Measurements from ENCODE around the gene IPO7. TPM values are rescaled to one million over a fixed set of nuclear protein-coding genes. Genes with fewer than 3 reads are reported as not detected.

Gene IPO7
- total and polyA plus RNA-seq, 2 of the 13 experiments (the other 11 are each of a cell fraction or from before 2014, with no cell fraction given), result 59.4 to 98.4 TPM

DNA sequence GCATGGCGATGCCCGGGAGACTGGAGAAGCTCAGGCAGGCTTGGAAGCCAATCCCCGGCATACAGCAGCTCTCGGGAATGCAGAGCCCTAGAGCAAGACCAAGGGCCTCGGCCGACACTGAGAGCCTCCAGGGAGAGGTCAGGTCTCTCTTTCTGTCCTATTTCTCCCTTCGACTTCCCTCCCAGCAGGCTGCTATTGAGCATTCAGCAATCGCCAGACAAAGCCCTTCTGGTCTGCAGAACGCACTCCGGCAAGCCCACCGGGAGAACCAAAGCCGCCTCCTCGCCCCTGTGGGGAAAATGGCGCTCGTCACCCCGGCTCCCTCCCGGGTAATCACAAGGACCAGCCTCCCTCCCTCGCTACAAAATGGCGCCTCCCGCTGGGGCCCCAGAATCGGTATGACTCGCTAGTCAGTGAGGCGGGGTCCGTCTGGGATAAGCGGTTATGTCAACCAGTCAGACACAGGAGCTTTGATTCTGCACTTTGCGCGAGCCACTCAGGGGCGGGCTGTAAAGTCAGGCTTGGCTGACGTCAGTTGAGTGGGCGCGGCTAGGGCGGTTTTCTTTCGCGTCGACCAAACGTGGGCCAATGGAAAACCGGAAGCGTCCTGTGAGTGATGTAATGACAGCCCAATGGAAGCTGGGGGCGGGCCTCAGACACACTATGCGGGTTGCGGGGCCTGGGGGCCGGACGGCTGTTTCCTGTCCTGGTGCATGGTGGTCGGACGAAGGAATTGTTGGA lies 76.0 kb downstream of the IPO7 start, which contains the start of gene ZNF143 (continued):
- TF ChIP-seq CEBPG (CRISPR knock-in tag; IDR thresholded peaks at IDR 0.05) (no peak), SMYD3 (CRISPR knock-in tag; IDR thresholded peaks at IDR 0.05) (no peak), SMAD1 (CRISPR knock-in tag; IDR thresholded peaks at IDR 0.05; ENCODE audit: borderline replicate concordance, low read depth) (no peak), MNT (IDR thresholded peaks at IDR 0.05) (no peak), ZNF33B (CRISPR knock-in tag; IDR thresholded peaks at IDR 0.05) (no peak), ZNF496 (CRISPR knock-in tag; IDR thresholded peaks at IDR 0.05; ENCODE audit: insufficient replicate concordance) (no peak), MTA3 (CRISPR knock-in tag; IDR thresholded peaks at IDR 0.05) (no peak), ZNF569 (CRISPR knock-in tag; IDR thresholded peaks at IDR 0.05; ENCODE audit: borderline replicate concordance) (no peak), RORA (CRISPR knock-in tag; IDR thresholded peaks at IDR 0.05) (no peak), ETV5 (CRISPR knock-in tag; IDR thresholded peaks at IDR 0.05; ENCODE audit: borderline replicate concordance) (0 out of 2 replicates have a peak, but pooled peaks have one; percentile 14), ZNF746 (CRISPR knock-in tag; IDR thresholded peaks at IDR 0.05) (no peak; the same call in 1 of the 2 replicates), ZBTB42 (CRISPR knock-in tag; IDR thresholded peaks at IDR 0.05) (no peak), HNRNPK (IDR thresholded peaks at IDR 0.05; ENCODE audit: low read depth, low read length, poor library complexity, severe bottlenecking) (no peak), PCBP1 (IDR thresholded peaks at IDR 0.05; ENCODE audit: borderline replicate concordance, low read depth, low read length) (peak; percentile 96), ATRX (CRISPR knock-in tag; IDR thresholded peaks at IDR 0.05; ENCODE audit: borderline replicate concordance) (no peak), FOXJ3 (CRISPR knock-in tag; IDR thresholded peaks at IDR 0.05; ENCODE audit: borderline replicate concordance) (no peak), NFRKB (IDR thresholded peaks at IDR 0.05) (peak; percentile 98), FUBP1 (CRISPR knock-in tag; IDR thresholded peaks at IDR 0.05; ENCODE audit: borderline replicate concordance) (no peak), POLR2A (IDR thresholded peaks at IDR 0.05; ENCODE audit: insufficient read depth in 1 of 2, low read depth in 2 of 2, low read length in 2 of 2) (peak; percentile 81 to 87), GABPB1 (CRISPR knock-in tag; IDR thresholded peaks at IDR 0.05) (peak; percentile 95), IRF2 (CRISPR knock-in tag; IDR thresholded peaks at IDR 0.05) (peak; percentile 68), TBP (CRISPR knock-in tag; IDR thresholded peaks at IDR 0.05) (no peak)
- TF ChIP-seq, protein P1, sequence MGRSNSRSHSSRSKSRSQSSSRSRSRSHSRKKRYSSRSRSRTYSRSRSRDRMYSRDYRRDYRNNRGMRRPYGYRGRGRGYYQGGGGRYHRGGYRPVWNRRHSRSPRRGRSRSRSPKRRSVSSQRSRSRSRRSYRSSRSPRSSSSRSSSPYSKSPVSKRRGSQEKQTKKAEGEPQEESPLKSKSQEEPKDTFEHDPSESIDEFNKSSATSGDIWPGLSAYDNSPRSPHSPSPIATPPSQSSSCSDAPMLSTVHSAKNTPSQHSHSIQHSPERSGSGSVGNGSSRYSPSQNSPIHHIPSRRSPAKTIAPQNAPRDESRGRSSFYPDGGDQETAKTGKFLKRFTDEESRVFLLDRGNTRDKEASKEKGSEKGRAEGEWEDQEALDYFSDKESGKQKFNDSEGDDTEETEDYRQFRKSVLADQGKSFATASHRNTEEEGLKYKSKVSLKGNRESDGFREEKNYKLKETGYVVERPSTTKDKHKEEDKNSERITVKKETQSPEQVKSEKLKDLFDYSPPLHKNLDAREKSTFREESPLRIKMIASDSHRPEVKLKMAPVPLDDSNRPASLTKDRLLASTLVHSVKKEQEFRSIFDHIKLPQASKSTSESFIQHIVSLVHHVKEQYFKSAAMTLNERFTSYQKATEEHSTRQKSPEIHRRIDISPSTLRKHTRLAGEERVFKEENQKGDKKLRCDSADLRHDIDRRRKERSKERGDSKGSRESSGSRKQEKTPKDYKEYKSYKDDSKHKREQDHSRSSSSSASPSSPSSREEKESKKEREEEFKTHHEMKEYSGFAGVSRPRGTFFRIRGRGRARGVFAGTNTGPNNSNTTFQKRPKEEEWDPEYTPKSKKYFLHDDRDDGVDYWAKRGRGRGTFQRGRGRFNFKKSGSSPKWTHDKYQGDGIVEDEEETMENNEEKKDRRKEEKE (IDR thresholded peaks at IDR 0.05), result no peak
- TF ChIP-seq, protein P2, sequence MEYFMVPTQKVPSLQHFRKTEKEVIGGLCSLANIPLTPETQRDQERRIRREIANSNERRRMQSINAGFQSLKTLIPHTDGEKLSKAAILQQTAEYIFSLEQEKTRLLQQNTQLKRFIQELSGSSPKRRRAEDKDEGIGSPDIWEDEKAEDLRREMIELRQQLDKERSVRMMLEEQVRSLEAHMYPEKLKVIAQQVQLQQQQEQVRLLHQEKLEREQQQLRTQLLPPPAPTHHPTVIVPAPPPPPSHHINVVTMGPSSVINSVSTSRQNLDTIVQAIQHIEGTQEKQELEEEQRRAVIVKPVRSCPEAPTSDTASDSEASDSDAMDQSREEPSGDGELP (IDR thresholded peaks at IDR 0.05; ENCODE audit: borderline replicate concordance, low read depth), result peak; percentile 25; the same call in 1 of the 2 replicates

Measured in HepG2 (cell line).